Hematopoietic multipotent progenitor cell (in vitro differentiated cells): ENCODE measurements around the gene POC1B. TPM values are rescaled to one million over a fixed set of nuclear protein-coding genes. Genes with fewer than 3 reads are reported as not detected.
A peak's percentile ranks its signal among the peaks of the same experiment; 100 is the strongest.

Experiments
- DNase-seq, 3 donors: peaks; one replicate each; pipeline ENCODE4 v3.0.0-alpha.2; 2011 to 2015; ENCODE audit warnings: low read depth in 2 of 3, low spot score in 2 of 3
- total RNA-seq: library from RNA; depleted of rRNA; stranded (reverse); fragments of >200 nt; gene quantifications from one replicate; pipeline ENCODE4 v1.2.3, GENCODE V29; 2012

The POC1B gene
- total RNA-seq, result 12.7 TPM

DNA sequence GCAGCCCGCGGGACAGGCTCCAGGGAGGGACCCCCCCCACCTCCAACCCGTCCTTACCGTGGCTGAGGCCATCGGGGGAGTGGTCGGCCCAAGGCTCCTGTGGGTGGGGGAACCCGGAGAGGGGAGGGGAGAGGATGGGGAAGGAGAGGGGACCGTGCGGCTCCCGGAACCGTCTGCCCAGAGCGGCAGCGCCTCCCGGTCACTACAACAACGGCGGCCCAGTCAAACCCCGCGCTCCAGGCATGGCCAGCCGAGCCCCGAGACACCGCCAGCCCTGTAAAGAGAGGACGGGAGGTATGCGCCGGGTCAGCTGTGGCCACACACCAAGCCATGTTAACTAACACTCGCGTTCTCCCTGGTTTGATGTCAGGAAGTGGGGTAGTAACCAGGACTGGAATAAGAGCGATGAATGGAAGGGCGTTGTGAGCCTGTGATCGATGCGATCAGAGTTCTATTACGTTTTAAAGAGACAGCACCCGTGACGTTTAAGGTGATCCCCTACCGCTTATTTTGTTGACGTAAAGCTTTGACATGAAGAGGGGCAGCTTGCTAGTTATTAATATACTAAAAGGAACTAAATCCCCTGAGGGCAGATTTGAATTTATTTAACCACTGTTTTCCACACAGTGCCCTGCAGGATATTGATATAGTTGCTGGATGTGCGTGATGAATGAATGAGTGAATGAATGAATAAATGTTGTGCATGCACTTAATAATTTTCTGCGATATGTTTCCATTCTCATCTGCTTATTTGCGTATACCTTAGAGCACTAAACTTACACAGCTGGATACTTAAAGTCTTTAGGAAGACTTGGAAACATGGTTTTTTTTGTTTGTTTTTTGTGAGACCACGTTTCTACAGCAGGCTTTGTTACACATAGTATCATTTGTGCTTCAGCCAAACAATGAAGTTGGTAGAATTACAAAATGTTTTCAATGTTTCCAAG, at the start of gene POC1B:
Gene POC1B, minus strand, starts transcription at position 224 of the 947 bp plus-strand sequence. Its CDS starts 152 bp downstream, at position 72.
- peak; percentile 37 to 76 (median 74) for DNase-seq

- DNase-seq, result no peak
Measured at GRCh38 chr12:89575374-89575773, 49.5 kb upstream of the POC1B start.

- DNase-seq, result peak in 2 of 3 donors; percentile 28 to 62
Measured at GRCh38 chr12:89574736-89575208, 48.9 kb upstream of the POC1B start.

- no peak for DNase-seq
Measured at GRCh38 chr12:89573051-89573810, 47.4 kb upstream of the POC1B start.

GRCh38 chr12:89571491-89572195, 45.8 kb upstream of the POC1B start:
- no peak for DNase-seq

DNA sequence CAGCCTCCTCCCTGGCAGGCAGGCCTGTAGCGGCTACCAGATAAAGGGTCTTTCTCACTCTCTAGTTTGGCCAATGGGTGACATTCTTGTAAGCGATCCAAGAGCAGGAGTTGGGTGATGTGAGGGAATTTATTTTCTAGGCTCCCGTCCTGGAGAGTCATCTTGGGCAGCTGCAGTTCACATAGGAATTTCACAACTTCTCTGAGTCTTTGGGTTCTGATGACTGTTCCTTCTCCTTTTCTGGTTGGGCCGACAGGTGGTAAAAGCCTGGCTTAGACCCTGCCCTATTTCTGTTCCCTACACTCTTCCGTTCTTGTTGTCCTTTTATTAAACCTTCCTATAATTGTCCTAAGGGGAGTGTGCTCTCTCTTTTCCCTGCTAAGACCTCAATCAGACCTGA, 42.6 kb upstream of the POC1B start:
- no peak for DNase-seq

DNA sequence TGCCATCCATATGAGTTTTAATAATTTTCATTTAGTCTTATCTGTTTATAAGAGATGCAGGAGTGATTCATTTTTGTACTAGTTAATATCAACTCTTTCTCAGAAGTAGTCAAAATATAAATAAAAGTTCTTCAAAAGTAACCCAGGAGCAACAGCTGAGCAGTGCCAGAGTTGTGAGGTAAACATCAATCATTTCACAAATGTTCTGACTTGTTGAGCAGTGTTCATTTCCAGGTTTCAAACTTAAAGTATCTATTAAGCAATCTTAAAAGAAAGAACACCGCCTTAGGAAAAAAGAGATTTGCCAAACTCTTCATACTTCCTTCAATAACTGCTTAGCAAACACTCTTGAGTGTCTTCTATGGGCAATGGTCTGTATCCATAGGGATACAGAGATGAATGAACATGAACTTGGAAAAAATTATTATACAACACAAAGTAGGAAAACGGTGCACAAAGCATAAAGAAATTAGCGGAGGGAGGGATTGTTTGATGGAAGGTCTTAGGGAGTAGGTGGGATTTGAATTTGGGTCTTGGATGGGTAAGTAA, 41.9 kb upstream of the POC1B start:
- no peak for DNase-seq

GRCh38 chr12:89566615-89567014, 40.8 kb upstream of the POC1B start:
- DNase-seq, result no peak

GRCh38 chr12:89565002-89565401, 39.2 kb upstream of the POC1B start:
- DNase-seq, result no peak

DNA sequence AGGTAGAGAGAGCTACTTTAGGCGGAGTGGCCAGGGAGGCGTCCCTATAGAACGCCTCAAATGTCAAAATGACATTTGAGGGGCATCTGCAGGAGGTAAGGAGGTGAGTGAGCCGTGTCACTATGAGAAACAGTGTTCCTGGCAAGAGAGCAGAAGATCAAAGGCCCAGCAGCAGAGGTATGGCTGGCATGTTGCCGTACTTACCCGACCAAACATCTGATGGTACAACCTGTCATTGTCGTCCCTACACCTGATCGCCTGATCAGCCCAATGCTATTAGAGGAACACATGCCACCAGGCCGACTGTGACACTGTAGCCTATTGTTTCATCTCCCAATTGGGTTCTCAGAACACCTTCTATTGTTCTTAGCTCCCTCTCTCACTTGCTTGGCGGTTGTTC, 33.9 kb upstream of the POC1B start:
- DNase-seq, result no peak

- no peak for DNase-seq
Measured at GRCh38 chr12:89556976-89557375, 31.1 kb upstream of the POC1B start.

DNA sequence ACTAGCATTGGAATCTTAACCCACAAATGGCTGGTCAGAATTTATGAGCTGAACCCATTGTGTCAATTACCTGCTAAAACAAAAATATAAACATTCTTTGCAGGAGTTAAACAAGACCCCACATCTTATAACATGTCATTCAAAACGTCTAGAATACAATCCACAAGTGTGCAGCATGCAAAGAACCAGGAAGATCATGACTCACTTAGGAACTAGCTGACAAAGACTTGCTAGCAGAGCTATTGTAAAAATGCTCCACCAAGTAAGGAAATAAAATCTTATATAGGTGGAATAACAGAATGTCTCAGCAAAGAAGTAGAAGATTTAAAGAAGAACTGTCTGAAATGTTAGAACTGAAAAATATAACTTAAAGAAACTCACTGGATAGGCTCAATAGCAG, 26.5 kb upstream of the POC1B start:
- DNase-seq, result no peak

- DNase-seq, result no peak
Measured at GRCh38 chr12:89551747-89552146, 25.9 kb upstream of the POC1B start.

- DNase-seq, result no peak
Measured at GRCh38 chr12:89547101-89547500, 21.3 kb upstream of the POC1B start.

DNA sequence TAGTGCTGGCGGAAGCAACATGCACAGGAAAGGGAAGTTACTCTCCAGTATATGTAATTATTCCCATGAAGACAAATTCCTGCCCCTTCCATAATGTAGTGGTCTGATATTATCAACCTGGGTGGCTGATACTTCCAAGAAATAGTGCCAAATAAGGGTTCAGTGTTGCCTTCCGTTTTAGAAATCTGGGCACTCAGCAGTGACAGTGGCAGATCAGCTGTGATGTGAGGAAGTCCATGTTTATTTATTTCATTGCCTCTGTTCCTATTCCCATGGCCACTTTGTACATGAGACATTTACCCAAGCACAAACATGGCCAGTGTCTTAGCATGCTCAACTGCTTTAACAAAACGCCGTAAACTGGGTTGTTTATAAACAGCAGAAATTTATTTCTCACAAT, 20.3 kb upstream of the POC1B start:
- DNase-seq, result no peak

- DNase-seq, result peak in 1 of 3 donors; percentile 12
Measured at GRCh38 chr12:89544681-89545184, 18.9 kb upstream of the POC1B start.

DNA sequence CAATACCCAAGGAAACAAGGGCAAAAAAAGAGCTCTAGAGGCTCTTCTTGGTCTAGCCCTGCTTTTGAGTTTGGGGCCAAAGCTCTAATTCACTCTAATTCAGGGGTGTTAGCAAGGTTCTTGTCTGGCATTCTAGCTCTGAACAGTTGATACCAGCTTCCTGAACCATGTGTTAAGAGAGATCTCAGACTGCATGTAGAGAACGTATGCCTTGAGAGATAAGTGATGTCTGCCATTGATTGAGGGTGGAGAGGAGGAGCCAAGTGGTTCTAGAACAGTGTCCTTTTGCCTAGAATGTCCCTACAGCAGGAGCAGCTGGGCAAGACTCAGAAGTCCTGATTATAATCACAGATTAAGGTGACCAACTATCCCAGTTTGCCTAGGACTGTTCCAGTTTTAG, 18.2 kb upstream of the POC1B start:
- no peak for DNase-seq

DNA sequence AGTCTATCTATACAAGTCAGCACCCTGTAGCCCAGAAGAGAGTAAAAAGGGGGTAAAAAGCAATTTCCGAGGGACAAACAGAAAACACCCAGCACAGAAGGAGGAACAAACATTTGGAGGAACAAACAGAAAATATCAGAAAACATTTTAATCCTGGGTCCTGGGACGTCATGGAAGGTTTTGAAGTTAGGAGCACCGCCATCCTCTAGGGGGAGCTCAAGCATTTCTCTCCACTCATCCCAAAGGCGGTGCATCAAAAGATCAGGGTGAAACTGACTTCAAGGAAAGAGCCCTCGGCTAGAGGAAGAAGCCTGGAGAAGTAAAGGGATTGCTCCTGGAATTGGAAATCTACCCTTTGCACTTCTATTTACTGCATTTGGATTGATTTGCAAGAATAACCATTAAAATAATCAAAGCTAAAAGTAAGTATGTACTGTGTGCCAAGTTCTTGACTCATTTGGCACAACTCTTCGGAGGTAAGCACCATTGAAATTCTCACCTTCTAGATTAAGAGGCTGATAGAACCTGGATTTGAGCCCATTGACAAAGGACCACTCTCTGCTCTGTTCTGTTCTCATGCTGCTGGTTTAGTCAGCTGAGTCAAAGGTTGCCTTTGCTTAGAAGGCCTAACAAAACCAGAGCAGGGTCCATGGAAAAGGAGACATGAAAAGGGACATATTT, 17.2 kb upstream of the POC1B start:
- DNase-seq, result peak; percentile 43 to 83 (median 73)

DNA sequence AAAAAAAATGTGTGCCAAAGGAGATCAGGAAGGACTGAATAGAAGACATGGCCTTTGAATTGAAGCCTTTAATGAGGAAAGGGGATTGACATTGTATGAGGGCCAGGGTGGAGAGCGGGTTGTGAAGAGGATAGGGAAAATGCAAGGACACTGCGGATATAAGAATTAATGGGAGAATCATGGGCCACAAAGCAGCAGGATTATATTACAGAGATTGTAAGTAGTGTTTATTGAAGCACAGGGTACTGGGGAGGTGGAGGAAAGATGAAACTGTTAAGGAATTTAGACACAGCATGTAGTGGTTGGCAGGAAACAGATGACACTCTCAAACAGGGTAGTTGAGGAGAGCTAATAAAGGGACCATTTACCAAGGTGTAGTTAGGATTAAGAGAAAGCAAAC, 16.4 kb upstream of the POC1B start:
- DNase-seq, result no peak

DNA sequence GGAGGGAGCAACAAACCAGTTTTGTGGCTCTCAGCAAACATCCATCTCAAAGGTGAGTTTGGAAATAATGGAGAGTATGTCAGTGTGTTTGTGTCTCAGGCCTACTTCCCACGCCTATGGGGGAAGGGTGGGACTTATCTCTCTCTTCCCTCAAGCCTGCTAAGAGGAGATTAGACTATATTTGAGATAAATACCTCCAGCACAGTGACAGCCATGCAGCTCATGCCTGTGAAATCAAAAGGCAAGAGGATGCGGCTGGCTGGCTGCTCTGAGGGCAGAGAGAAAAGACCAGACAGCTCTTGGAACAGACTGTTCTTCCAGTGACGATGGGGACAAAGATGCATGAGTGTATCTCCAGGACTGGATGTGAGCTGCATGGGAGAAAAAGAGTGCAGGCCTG, 14.7 kb upstream of the POC1B start:
- no peak for DNase-seq
